ENCODE data around the gene MYO1C. TPM values are rescaled to one million over a fixed set of nuclear protein-coding genes. Genes with fewer than 3 reads are reported as not detected.

Gene MYO1C
- polyA plus RNA-seq, 1 experiment, result 321 TPM

GRCh38 chr17:1488826-1489270 lies 3.6 kb downstream of the MYO1C start:
- no peak for DNase-seq (ENCODE audit: low read depth)
- H3K4me3 ChIP-seq (ENCODE audit: low read depth, low read length), result peak overlapping the region; percentile 52
- TF ChIP-seq CTCF (IDR thresholded peaks at IDR 0.05; ENCODE audit: insufficient read depth, low read depth, low read length), result no peak
- H3K36me3 ChIP-seq (ENCODE audit: control insufficient read depth, insufficient read depth, low read length), result no peaks in the 10 kb centered on the region; the same call in none of the 2 replicates
- no peaks in the 10 kb centered on the region for H3K27me3 ChIP-seq (ENCODE audit: control insufficient read depth, insufficient read depth, low read length)
- CTCF ChIA-PET, result interaction anchor here (0.8 kb wide), 1 partner anchor 124 kb away, joined by 3 read pairs; no protein-coding TSS in a partner anchor
- POLR2A ChIA-PET, result interaction anchor here (0.7 kb wide), 1 partner anchor 285 kb away, joined by 9 read pairs; no protein-coding TSS in a partner anchor

GRCh38 chr17:1487939-1488825 lies 4.3 kb downstream of the MYO1C start:
- ChIA-PET POLR2A (interaction anchor here (0.6 kb wide), 3 partner anchors 24 to 341 kb away, joined by 3 to 9 read pairs (median 7); partner anchors contain the start of genes RPA1 and SMYD4), CTCF (interaction anchor here (1.4 to 2.4 kb wide), 2 partner anchors 28 to 122 kb away, joined by 4 to 12 read pairs; partner anchors contain the start of gene INPP5K)
- Histone ChIP-seq H3K27me3 (ENCODE audit: control insufficient read depth, insufficient read depth, low read length) (no peaks in the 10 kb centered on the region), H3K4me3 (ENCODE audit: low read depth, low read length) (peak overlapping the region; percentile 52), H3K36me3 (ENCODE audit: control insufficient read depth, insufficient read depth, low read length) (peaks cover 4% of the 10 kb centered on the region)
- no peak for TF ChIP-seq CTCF (IDR thresholded peaks at IDR 0.05; ENCODE audit: insufficient read depth, low read depth, low read length)
- DNase-seq (ENCODE audit: low read depth), result peak; percentile 56

GRCh38 chr17:1486802-1487695 lies 5.4 kb downstream of the MYO1C start:
- ChIA-PET POLR2A (interaction anchor here (0.6 kb wide), 2 partner anchors 183 to 343 kb away, joined by 7 to 9 read pairs; partner anchors contain the start of genes RPA1 and SMYD4), CTCF (interaction anchor here (1.4 to 2.4 kb wide), 2 partner anchors 29 to 121 kb away, joined by 4 to 12 read pairs; partner anchors contain the start of gene INPP5K)
- TF ChIP-seq CTCF (IDR thresholded peaks at IDR 0.05; ENCODE audit: insufficient read depth, low read depth, low read length), result no peak
- peak overlapping the region; percentile 37 for H3K4me3 ChIP-seq (ENCODE audit: low read depth, low read length)
- peaks cover 12% of the 10 kb centered on the region for H3K36me3 ChIP-seq (ENCODE audit: control insufficient read depth, insufficient read depth, low read length)
- no peaks in the 10 kb centered on the region for H3K27me3 ChIP-seq (ENCODE audit: control insufficient read depth, insufficient read depth, low read length)
- no peak for DNase-seq (ENCODE audit: low read depth)

GRCh38 chr17:1485423-1486376 lies 6.8 kb downstream of the MYO1C start:
- no peaks in the 10 kb centered on the region for H3K27me3 ChIP-seq (ENCODE audit: control insufficient read depth, insufficient read depth, low read length)
- peak overlapping the region; percentile 69 for H3K4me3 ChIP-seq (ENCODE audit: low read depth, low read length)
- TF ChIP-seq CTCF (IDR thresholded peaks at IDR 0.05; ENCODE audit: insufficient read depth, low read depth, low read length), result no peak
- DNase-seq (ENCODE audit: low read depth), result no peak
- ChIA-PET POLR2A (no interaction called here), CTCF (interaction anchor here (0.9 to 2.4 kb wide), 3 partner anchors 27 to 121 kb away, joined by 3 to 12 read pairs (median 5); no protein-coding TSS in a partner anchor)
- H3K36me3 ChIP-seq (ENCODE audit: control insufficient read depth, insufficient read depth, low read length), result peaks cover 19% of the 10 kb centered on the region

Data from BJ (cell line).